ENCODE measurements around the gene NCOR1. TPM values are rescaled to one million over a fixed set of nuclear protein-coding genes. Genes with fewer than 3 reads are reported as not detected.
"Not testable (repeated sequence)": the region's sequence is repeated elsewhere in the genome, so short reads cannot be mapped to it uniquely, and the experiment has no call there.

Gene NCOR1
- total RNA-seq, 4 donors from 2014 or later: 120 to 163 (median 134) TPM

- DNase-seq (ENCODE audit: low spot score) (no peak), ATAC-seq (ENCODE audit: low FRiP score) (no peak)
- TF ChIP-seq, protein P1, sequence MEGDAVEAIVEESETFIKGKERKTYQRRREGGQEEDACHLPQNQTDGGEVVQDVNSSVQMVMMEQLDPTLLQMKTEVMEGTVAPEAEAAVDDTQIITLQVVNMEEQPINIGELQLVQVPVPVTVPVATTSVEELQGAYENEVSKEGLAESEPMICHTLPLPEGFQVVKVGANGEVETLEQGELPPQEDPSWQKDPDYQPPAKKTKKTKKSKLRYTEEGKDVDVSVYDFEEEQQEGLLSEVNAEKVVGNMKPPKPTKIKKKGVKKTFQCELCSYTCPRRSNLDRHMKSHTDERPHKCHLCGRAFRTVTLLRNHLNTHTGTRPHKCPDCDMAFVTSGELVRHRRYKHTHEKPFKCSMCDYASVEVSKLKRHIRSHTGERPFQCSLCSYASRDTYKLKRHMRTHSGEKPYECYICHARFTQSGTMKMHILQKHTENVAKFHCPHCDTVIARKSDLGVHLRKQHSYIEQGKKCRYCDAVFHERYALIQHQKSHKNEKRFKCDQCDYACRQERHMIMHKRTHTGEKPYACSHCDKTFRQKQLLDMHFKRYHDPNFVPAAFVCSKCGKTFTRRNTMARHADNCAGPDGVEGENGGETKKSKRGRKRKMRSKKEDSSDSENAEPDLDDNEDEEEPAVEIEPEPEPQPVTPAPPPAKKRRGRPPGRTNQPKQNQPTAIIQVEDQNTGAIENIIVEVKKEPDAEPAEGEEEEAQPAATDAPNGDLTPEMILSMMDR (IDR thresholded peaks at IDR 0.05): no peak
Measured at GRCh38 chr17:16239931-16240330, 24.6 kb upstream of the NCOR1 start.

- ATAC-seq (ENCODE audit: low FRiP score) (no peak), DNase-seq (ENCODE audit: low spot score) (no peak)
- TF ChIP-seq, protein P1 (IDR thresholded peaks at IDR 0.05): no peak
Measured at GRCh38 chr17:16232391-16232790, 17.1 kb upstream of the NCOR1 start.

DNA sequence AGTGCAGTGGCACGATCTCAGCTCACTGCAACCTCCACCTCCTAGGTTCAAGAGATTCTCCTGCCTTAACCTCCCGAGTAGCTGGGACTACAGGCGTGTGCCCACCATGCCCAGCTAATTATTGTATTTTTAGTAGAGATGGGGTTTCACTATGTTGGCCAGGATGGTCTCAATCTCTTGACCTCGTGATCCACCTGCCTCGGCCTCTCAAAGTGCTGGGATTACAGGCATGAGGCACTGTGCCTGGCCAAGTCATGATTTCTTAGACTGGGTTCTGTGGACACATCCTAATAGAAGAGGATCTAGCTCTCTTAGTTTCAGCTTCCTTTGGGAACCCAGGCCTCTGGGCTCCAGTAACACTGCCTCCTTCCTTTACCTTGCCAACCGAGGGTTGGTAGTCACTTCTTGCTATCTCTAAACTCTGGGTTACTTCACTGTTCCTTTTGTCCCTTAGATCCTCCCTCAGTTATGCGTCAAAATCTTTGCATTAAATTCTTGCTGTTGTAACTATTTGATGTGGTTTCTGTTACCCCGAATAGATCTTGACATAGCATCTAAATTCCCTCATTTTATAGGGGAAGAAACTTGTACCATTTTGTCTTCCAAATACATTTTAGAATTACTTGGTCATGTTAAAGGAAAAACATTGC lies 14.7 kb upstream of the NCOR1 start:
- ATAC-seq (ENCODE audit: low FRiP score); DNase-seq (ENCODE audit: low spot score): not testable (repeated sequence)

GRCh38 chr17:16222406-16222805 lies 7.1 kb upstream of the NCOR1 start:
- ATAC-seq (ENCODE audit: low FRiP score): no peak
- TF ChIP-seq, protein P1 (IDR thresholded peaks at IDR 0.05): no peak
- no peak for DNase-seq (ENCODE audit: low spot score)

DNA sequence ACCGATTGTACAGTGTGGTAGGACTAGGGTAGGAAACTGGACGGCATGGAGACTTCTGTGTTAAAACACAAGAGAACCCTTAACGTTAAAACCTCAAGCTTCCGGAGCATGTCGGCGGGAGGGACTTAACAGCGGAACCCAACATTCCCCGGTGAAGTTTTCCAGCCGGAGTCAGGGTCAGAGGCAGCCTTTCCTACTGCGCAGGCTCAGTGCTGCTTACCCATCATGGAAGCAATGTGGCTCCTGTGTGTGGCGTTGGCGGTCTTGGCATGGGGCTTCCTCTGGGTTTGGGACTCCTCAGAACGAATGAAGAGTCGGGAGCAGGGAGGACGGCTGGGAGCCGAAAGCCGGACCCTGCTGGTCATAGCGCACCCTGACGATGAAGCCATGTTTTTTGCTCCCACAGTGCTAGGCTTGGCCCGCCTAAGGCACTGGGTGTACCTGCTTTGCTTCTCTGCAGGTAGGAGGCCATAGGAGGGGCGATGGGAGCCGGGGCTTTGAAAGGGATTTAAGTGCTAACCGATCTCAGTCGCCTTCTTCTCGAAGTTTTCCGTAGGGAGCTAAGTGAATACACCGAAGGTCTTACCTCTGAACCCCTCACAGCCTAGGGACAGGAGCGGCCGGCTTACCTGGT lies 1.8 kb upstream of the NCOR1 start, which contains the start of gene PIGL:
Gene PIGL, plus strand, starts transcription at position 209 of the 634 bp plus-strand sequence. Its CDS starts 17 bp downstream, at position 226.
- peak; percentile 82 for ATAC-seq (ENCODE audit: low FRiP score)

GRCh38 chr17:16216341-16217001 lies 1.1 kb upstream of the NCOR1 start:
- DNase-seq (ENCODE audit: low spot score); ATAC-seq (ENCODE audit: low FRiP score): not testable (repeated sequence)

More for the DNA sequence above, 1.8 kb upstream of the NCOR1 start, which contains the start of gene PIGL:
- TF ChIP-seq, protein P1 (IDR thresholded peaks at IDR 0.05): no peak
- peak; percentile 71 for DNase-seq (ENCODE audit: low spot score)

GRCh38 chr17:16215965-16216316 lies 607 bp upstream of the NCOR1 start:
- ATAC-seq (ENCODE audit: low FRiP score): peak; percentile 6
- TF ChIP-seq, protein P1 (IDR thresholded peaks at IDR 0.05): no peak
- no peak for DNase-seq (ENCODE audit: low spot score)

DNA sequence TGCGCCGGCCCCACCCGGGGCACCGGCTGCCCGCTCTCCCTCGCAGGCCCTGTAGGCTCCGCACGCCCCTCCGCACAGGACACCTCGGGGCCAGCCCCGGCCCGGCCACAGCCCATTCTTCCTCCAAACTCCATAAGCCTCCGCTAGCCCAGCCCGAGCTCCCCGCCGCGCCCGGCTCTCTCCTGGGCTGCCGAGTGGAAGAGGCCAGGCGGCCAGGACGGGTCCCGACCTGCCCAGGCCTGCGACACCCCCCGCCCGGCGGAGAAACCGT lies 397 bp downstream of the NCOR1 start:
- ATAC-seq (ENCODE audit: low FRiP score) (peak; percentile 67), DNase-seq (ENCODE audit: low spot score) (no peak)
- TF ChIP-seq, protein P1 (IDR thresholded peaks at IDR 0.05): no peak

All from omental fat pad (tissue), 4 donors.